PC-9 (cell line): Measurements from ENCODE around the gene SEC14L1. TPM values are rescaled to one million over a fixed set of nuclear protein-coding genes. Genes with fewer than 3 reads are reported as not detected.

Source experiments
- BruUV-seq: library from RNA; stranded (reverse); fragments of 400-500 nt; replicated peaks from 2 replicates; lab custom pipeline; 2021; lab: Mats Ljungman, UMichigan
- CTCF ChIA-PET: fragments of 300-600 bp; sonication (Branson Sonifier 250); formaldehyde crosslinking; loops from one replicate; lab custom pipeline; 2022; ENCODE audit warnings: antibody characterized with exemption; lab: Charles Lee
- POLR2A ChIA-PET: fragments of 300-600 bp; sonication (Branson Sonifier 250); formaldehyde crosslinking; loops from one replicate; lab custom pipeline; 2022; ENCODE audit warnings: antibody characterized with exemption; ENCODE audit not compliant: unreplicated experiment; lab: Charles Lee
- DNase-seq, 2 experiments: peaks; one replicate each; pipeline versions ENCODE4 v3.0.0 to v3.0.0-alpha.2; 2015 to 2022; ENCODE audit warnings: mixed read lengths in 1 of 2
- H2AFZ ChIP-seq: fragments of 200-600 bp; sonication (generic); 2 replicates; pipeline ENCODE4 v1.8.1; 2017; ENCODE audit warnings: antibody characterized with exemption
- H3F3A ChIP-seq: fragments of 200-600 bp; sonication (generic); 2 replicates; pipeline ENCODE4 v1.8.1; 2017; ENCODE audit warnings: antibody characterized with exemption, mild to moderate bottlenecking, low read depth; ENCODE audit not compliant: insufficient read depth
- H3K27ac ChIP-seq: fragments of 200-600 bp; sonication (generic); 2 replicates; pipeline ENCODE4 v1.6.1; 2016; ENCODE audit warnings: mixed run types
- H3K27me3 ChIP-seq: fragments of 200-600 bp; sonication (generic); 2 replicates; pipeline ENCODE4 v1.6.1; 2016; ENCODE audit warnings: low read depth, mixed run types; ENCODE audit not compliant: insufficient read depth
- H3K36me3 ChIP-seq: fragments of 200-600 bp; sonication (generic); 2 replicates; pipeline ENCODE4 v1.6.1; 2016; ENCODE audit warnings: low read depth, mixed run types
- H3K4me1 ChIP-seq: fragments of 200-600 bp; sonication (generic); replicated peaks from 2 replicates; pipeline ENCODE4 v1.6.1; 2016; ENCODE audit warnings: mixed run types; ENCODE audit not compliant: insufficient read depth
- H3K4me2 ChIP-seq: fragments of 200-600 bp; sonication (generic); 2 replicates; pipeline ENCODE4 v1.6.1; 2017; ENCODE audit warnings: mixed run types
- H3K4me3 ChIP-seq: fragments of 200-600 bp; sonication (generic); 2 replicates; pipeline ENCODE4 v1.6.1; 2016; ENCODE audit warnings: mixed run types
- H3K79me2 ChIP-seq: fragments of 200-600 bp; sonication (generic); 2 replicates; pipeline ENCODE4 v1.6.1; 2017; ENCODE audit warnings: low read depth, mixed run types
- H3K9me2 ChIP-seq: fragments of 200-600 bp; sonication (generic); 2 replicates; pipeline ENCODE4 v1.8.1; 2017; ENCODE audit warnings: mild to moderate bottlenecking; ENCODE audit not compliant: insufficient read depth
- H3K9me3 ChIP-seq: fragments of 200-600 bp; sonication (generic); 2 replicates; pipeline ENCODE4 v1.8.1; 2016; ENCODE audit warnings: low read depth; ENCODE audit not compliant: insufficient read depth
- H4K20me1 ChIP-seq: fragments of 200-600 bp; sonication (generic); 2 replicates; pipeline ENCODE4 v1.8.1; 2017; ENCODE audit not compliant: insufficient read depth
- CTCF ChIP-seq: fragments of 200-600 bp; sonication (generic); conservative IDR thresholded peaks from 2 replicates; pipeline ENCODE4 v1.6.1; 2017; ENCODE audit warnings: mixed run types, antibody characterized with exemption, mild to moderate bottlenecking, moderate library complexity
- EZH2 ChIP-seq: fragments of 200-600 bp; sonication (generic); IDR thresholded peaks from 2 replicates; pipeline ENCODE4 v1.8.0; 2017; ENCODE audit warnings: antibody characterized with exemption, low read depth
- intact Hi-C: fragments of 100-400 bp; cut with micrococcal nuclease; formaldehyde crosslinking; loops from one replicate; pipeline ENCODE4 v1.10.0; 2022; ENCODE audit not compliant: unreplicated experiment
- total RNA-seq: library from RNA; stranded (reverse); gene quantifications from 2 replicates; pipeline ENCODE4 v1.2.3, GENCODE V29; 2021

The SEC14L1 gene
- total RNA-seq, 1 experiment from 2014 or later: 83.1 TPM

- TF ChIP-seq EZH2 (no peak), CTCF (no peak)
- no peaks in the 10 kb centered on the region for H3F3A ChIP-seq
- H3K9me2 ChIP-seq: no peaks in the 10 kb centered on the region
- H3K4me2 ChIP-seq: no peak overlapping the region
- no peak overlapping the region for H2AFZ ChIP-seq
- CTCF ChIA-PET: interaction anchor here (0.6 kb wide), 1 partner anchor 168 kb away, joined by 5 read pairs; no protein-coding TSS in a partner anchor
- no peak overlapping the region for H3K4me3 ChIP-seq
- intact Hi-C loops: no loop called here
- no peak for DNase-seq
- no peak overlapping the region for H3K27ac ChIP-seq
- H3K27me3 ChIP-seq: no peaks in the 10 kb centered on the region
- no peaks in the 10 kb centered on the region for H3K36me3 ChIP-seq
- POLR2A ChIA-PET: no interaction called here
- no peaks in the 10 kb centered on the region for H3K79me2 ChIP-seq
- BruUV-seq: no TSS peak
- peaks cover 4% of the 10 kb centered on the region; the same call in 1 of the 2 replicates for H3K9me3 ChIP-seq
- H4K20me1 ChIP-seq: no peaks in the 10 kb centered on the region
- H3K4me1 ChIP-seq: no peaks in the 10 kb centered on the region
These were observed 90.5 kb downstream of the SEC14L1 start for GRCh38 chr17:77231076-77231871.

- Histone ChIP-seq H4K20me1 (no peaks in the 10 kb centered on the region), H2AFZ (no peak overlapping the region), H3K4me1 (no peaks in the 10 kb centered on the region), H3F3A (no peaks in the 10 kb centered on the region), H3K4me2 (no peak overlapping the region), H3K36me3 (no peaks in the 10 kb centered on the region), H3K27ac (no peak overlapping the region), H3K27me3 (no peaks in the 10 kb centered on the region), H3K4me3 (no peak overlapping the region), H3K79me2 (no peaks in the 10 kb centered on the region), H3K9me2 (no peaks in the 10 kb centered on the region), H3K9me3 (peaks cover 4% of the 10 kb centered on the region; the same call in 1 of the 2 replicates)
- POLR2A ChIA-PET: interaction anchor here (0.5 kb wide), 1 partner anchor 46 kb away, joined by 23 read pairs; no protein-coding TSS in a partner anchor
- DNase-seq: no peak
- intact Hi-C loops: no loop called here
- CTCF ChIA-PET: no interaction called here
- no peak for TF ChIP-seq CTCF
- TF ChIP-seq EZH2: no peak
- BruUV-seq: no TSS peak
These were observed 92.4 kb downstream of the SEC14L1 start for GRCh38 chr17:77233127-77233526.

- peak in 1 of 2 experiments; percentile 49 for DNase-seq
- intact Hi-C loops: no loop called here
- Histone ChIP-seq H3K9me2 (no peaks in the 10 kb centered on the region), H3K4me2 (no peak overlapping the region), H2AFZ (no peak overlapping the region), H3K36me3 (no peaks in the 10 kb centered on the region), H3K4me1 (no peaks in the 10 kb centered on the region), H3K4me3 (no peak overlapping the region), H3K27ac (peak overlapping the region; percentile 46; the same call in 1 of the 2 replicates), H3F3A (no peaks in the 10 kb centered on the region), H3K9me3 (peaks cover 4% of the 10 kb centered on the region; the same call in 1 of the 2 replicates), H4K20me1 (no peaks in the 10 kb centered on the region), H3K27me3 (no peaks in the 10 kb centered on the region), H3K79me2 (no peaks in the 10 kb centered on the region)
- BruUV-seq: no TSS peak
- ChIA-PET POLR2A (interaction anchor here (0.5 kb wide), 1 partner anchor 46 kb away, joined by 23 read pairs; no protein-coding TSS in a partner anchor), CTCF (no interaction called here)
- no peak for TF ChIP-seq CTCF
- TF ChIP-seq EZH2: no peak
These were observed 93.0 kb downstream of the SEC14L1 start for GRCh38 chr17:77233635-77234334.
